ENCODE measurements around the gene AMBP. TPM values are rescaled to one million over a fixed set of nuclear protein-coding genes. Genes with fewer than 3 reads are reported as not detected.

Gene AMBP
- polyA plus RNA-seq, 1 experiment = 0.22 TPM

DNA sequence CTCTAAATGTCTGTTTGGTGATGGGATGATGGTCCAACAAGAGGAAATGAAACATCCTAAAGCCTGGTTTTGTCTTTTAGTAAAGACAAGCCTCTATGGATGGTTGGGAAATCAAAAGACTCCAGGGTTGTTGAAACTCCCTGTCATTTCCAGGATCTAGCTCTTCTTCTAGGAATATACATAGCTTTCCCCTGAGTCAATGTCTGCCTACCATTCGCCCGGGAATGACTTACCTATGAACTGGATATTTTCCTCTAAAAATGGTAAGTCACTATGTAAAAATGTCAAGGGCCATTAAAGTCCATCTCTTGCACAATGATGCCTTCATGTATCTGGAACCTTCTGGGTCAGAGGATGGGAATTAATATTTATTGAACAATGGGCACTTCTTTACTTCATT, 32.1 kb upstream of the AMBP start:
- ChIA-PET POLR2A (interaction anchor here (0.5 to 0.6 kb wide), 2 partner anchors 27 to 70 kb away, joined by 3 read pairs; no protein-coding TSS in a partner anchor), CTCF (interaction anchor here (0.7 to 6.8 kb wide), 14 partner anchors 16 to 302 kb away, joined by 3 to 151 read pairs (median 5); partner anchors contain the start of gene COL27A1)
- H3K27me3 ChIP-seq (ENCODE audit: control insufficient read depth, insufficient read depth, low read length) = 0 out of 2 replicates have a peak, but pooled peaks cover 1% of the 10 kb centered on the region
- TF ChIP-seq, protein P1, sequence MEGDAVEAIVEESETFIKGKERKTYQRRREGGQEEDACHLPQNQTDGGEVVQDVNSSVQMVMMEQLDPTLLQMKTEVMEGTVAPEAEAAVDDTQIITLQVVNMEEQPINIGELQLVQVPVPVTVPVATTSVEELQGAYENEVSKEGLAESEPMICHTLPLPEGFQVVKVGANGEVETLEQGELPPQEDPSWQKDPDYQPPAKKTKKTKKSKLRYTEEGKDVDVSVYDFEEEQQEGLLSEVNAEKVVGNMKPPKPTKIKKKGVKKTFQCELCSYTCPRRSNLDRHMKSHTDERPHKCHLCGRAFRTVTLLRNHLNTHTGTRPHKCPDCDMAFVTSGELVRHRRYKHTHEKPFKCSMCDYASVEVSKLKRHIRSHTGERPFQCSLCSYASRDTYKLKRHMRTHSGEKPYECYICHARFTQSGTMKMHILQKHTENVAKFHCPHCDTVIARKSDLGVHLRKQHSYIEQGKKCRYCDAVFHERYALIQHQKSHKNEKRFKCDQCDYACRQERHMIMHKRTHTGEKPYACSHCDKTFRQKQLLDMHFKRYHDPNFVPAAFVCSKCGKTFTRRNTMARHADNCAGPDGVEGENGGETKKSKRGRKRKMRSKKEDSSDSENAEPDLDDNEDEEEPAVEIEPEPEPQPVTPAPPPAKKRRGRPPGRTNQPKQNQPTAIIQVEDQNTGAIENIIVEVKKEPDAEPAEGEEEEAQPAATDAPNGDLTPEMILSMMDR (IDR thresholded peaks at IDR 0.05; ENCODE audit: insufficient read depth, low read depth, low read length) = no peak
- H3K36me3 ChIP-seq (ENCODE audit: control insufficient read depth, insufficient read depth, low read length) = no peaks in the 10 kb centered on the region
- peak; percentile 70 for DNase-seq (ENCODE audit: low read depth)
- no peak overlapping the region for H3K4me3 ChIP-seq (ENCODE audit: low read depth, low read length)

DNA sequence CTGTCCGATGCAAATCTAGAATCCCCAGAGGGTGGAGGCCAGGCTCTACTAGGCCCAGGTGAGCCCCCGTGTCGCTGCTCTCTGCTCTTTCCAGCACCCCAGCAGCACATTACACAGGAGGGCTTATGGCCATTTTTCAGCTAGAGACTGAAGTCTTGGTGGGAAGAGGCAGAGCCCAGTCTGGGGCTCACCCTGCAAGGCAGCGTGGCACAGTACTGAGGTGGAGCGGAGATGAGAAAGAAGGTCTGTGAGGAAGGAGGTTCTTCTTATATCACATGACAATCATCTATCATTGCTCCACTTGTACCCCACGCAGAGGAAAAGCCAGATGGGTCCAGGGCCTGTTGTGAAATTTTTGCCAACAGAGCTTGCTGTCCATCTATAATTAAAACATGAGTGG, 31.0 kb upstream of the AMBP start:
- TF ChIP-seq, protein P1 (IDR thresholded peaks at IDR 0.05; ENCODE audit: insufficient read depth, low read depth, low read length) = no peak
- CTCF ChIA-PET = interaction anchor here (0.9 to 6.8 kb wide), 25 partner anchors 10 to 544 kb away, joined by 3 to 151 read pairs (median 7); partner anchors contain the start of genes COL27A1 and KIF12
- POLR2A ChIA-PET = interaction anchor here (0.6 kb wide), 1 partner anchor 180 kb away, joined by 3 read pairs; no protein-coding TSS in a partner anchor
- H3K27me3 ChIP-seq (ENCODE audit: control insufficient read depth, insufficient read depth, low read length) = 0 out of 2 replicates have a peak, but pooled peaks cover 1% of the 10 kb centered on the region
- H3K36me3 ChIP-seq (ENCODE audit: control insufficient read depth, insufficient read depth, low read length) = no peaks in the 10 kb centered on the region
- no peak for DNase-seq (ENCODE audit: low read depth)
- H3K4me3 ChIP-seq (ENCODE audit: low read depth, low read length) = no peak overlapping the region

DNA sequence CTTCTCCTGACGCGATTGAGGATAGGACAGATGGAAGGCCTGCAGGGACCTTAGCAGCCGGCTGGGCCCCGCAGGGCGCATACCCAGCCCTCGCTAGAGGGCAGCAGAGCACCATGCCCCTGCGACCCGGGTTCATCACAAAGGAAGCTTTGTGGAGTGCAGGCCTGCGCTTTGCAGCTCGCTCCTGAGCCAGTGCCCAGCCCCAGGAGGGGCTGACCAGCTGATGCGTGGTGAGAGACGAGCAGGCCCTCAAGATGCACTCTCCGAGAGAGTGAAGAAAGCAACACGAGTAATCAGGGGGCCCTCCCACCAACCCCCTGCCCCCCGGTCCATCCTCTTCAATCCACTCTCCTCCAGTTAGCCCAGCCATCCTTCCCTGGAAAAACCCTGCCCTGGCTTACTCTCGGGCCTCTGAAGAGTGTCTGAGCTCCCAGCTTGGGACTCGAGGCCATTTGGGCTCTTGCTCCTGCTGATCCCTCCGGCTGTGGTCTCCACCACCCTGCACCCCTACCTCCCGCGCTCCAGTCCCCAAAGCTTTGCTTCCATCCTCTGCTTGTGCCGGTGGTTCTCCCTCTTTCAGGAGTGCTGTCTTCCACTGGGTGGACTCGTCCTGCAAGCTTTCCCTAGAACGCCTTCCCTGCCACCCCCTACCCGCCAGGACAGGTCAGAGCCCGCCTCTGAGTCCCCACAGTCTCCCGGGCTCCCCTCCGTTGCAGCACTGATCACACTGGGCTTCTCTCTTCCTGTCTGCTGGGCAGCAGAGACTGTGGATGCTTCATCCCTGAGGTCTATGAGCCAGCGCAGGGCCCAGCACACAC, 30.1 kb upstream of the AMBP start:
- POLR2A ChIA-PET = no interaction called here
- CTCF ChIA-PET = interaction anchor here (0.6 to 6.8 kb wide), 47 partner anchors 9 to 732 kb away, joined by 3 to 151 read pairs (median 5); partner anchors contain the start of genes AMBP, COL27A1 and KIF12
- TF ChIP-seq, protein P1 (IDR thresholded peaks at IDR 0.05; ENCODE audit: insufficient read depth, low read depth, low read length) = peak; percentile 100

DNA sequence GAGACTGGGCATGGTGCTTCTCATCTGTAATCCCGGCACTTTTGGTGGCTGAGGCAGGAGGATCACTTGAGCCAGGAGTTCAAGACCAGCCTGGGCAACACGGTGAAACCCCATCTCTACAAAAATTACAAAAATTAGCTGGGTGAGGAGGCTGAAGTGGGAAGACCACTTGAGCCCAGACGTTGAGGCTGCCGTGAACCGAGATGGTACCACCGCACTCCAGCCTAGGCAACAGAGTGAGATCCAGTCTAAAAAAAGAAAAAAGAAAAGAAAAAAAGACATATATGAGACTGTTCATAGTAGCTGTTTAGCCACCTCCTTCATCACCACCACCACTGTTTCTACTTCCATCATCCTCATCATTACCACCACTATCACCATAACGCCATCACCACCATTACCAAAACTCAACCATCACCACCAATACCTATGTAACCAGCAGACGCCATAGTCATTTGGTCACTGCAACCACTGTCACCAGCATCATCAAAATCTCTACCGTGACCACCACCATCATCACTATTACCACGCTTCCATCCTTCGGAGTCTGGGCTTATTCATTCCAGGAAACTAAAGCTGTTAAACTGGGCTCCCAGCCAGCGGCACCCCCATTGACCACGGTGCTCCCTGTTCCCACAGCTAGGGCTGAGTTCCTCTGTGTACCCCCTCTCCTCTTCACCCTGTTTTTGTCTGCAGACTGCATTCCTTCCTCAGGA, 29.3 kb upstream of the AMBP start:
- POLR2A ChIA-PET = no interaction called here
- Histone ChIP-seq H3K4me3 (ENCODE audit: low read depth, low read length) (no peak overlapping the region), H3K36me3 (ENCODE audit: control insufficient read depth, insufficient read depth, low read length) (no peaks in the 10 kb centered on the region), H3K27me3 (ENCODE audit: control insufficient read depth, insufficient read depth, low read length) (0 out of 2 replicates have a peak, but pooled peaks cover 1% of the 10 kb centered on the region)
- CTCF ChIA-PET = interaction anchor here (0.7 to 6.8 kb wide), 40 partner anchors 8 to 425 kb away, joined by 3 to 151 read pairs (median 6); partner anchors contain the start of genes AMBP, COL27A1 and KIF12
- no peak for DNase-seq (ENCODE audit: low read depth)
- TF ChIP-seq, protein P1 (IDR thresholded peaks at IDR 0.05; ENCODE audit: insufficient read depth, low read depth, low read length) = no peak

More for the DNA sequence above, 30.1 kb upstream of the AMBP start:
- no peak overlapping the region for H3K4me3 ChIP-seq (ENCODE audit: low read depth, low read length)
- H3K27me3 ChIP-seq (ENCODE audit: control insufficient read depth, insufficient read depth, low read length) = 0 out of 2 replicates have a peak, but pooled peaks cover 1% of the 10 kb centered on the region
- no peaks in the 10 kb centered on the region for H3K36me3 ChIP-seq (ENCODE audit: control insufficient read depth, insufficient read depth, low read length)
- no peak for DNase-seq (ENCODE audit: low read depth)
